IMR-90 (cell line): Measurements from ENCODE around the gene TMIGD1. TPM values are rescaled to one million over a fixed set of nuclear protein-coding genes. Genes with fewer than 3 reads are reported as not detected.

Experiments used
- ATAC-seq: fragments of 200-7000 bp; cut with Tn5 transposase; 2 replicates; pipeline ENCODE4 v1.9.1; 2020; ENCODE audit warnings: low read depth, mild to moderate bottlenecking, moderate library complexity
- BruUV-seq: library from RNA; stranded (reverse); fragments of 400-500 nt; replicated peaks from 2 replicates; lab custom pipeline; 2021; lab: Mats Ljungman, UMichigan
- CTCF ChIA-PET: fragments of 300-600 bp; formaldehyde crosslinking; extraction: SDS; loops from one replicate; lab custom pipeline; 2021; ENCODE audit warnings: antibody characterized with exemption; lab: Yijun Ruan, JAX
- POLR2A ChIA-PET: fragments of 300-600 bp; sonication (Branson Sonifier 250); formaldehyde crosslinking; loops from one replicate; lab custom pipeline; 2022; ENCODE audit warnings: antibody characterized with exemption; ENCODE audit not compliant: unreplicated experiment; lab: Charles Lee
- DNase-seq: peaks from one replicate; pipeline ENCODE4 v3.0.0; 2013
- H2AFZ ChIP-seq: replicated peaks from 2 replicates; pipeline ENCODE3; 2013; ENCODE audit warnings: low read length, mild to moderate bottlenecking; ENCODE audit not compliant: poor library complexity
- H2AK5ac ChIP-seq: 2 replicates; pipeline ENCODE4 v1.6.1; 2013; ENCODE audit warnings: low read depth, low read length, inconsistent platforms
- H2AK9ac ChIP-seq: replicated peaks from 2 replicates; pipeline ENCODE3; 2013; ENCODE audit warnings: mild to moderate bottlenecking, low read depth, low read length, moderate library complexity; ENCODE audit not compliant: poor library complexity
- H2BK120ac ChIP-seq: 2 replicates; pipeline ENCODE4 v1.6.1; 2013; ENCODE audit warnings: low read depth, low read length, inconsistent platforms
- H2BK15ac ChIP-seq: 3 replicates; pipeline ENCODE4 v1.6.1; 2013; ENCODE audit warnings: low read depth, low read length, inconsistent platforms
- H2BK20ac ChIP-seq: 2 replicates; pipeline ENCODE4 v1.6.1; 2013; ENCODE audit warnings: low read depth, mild to moderate bottlenecking, inconsistent platforms, low read length, moderate library complexity
- H2BK5ac ChIP-seq: 2 replicates; pipeline ENCODE4 v1.6.1; 2013; ENCODE audit warnings: mild to moderate bottlenecking, low read depth, low read length, inconsistent platforms; ENCODE audit not compliant: poor library complexity, severe bottlenecking
- H3K14ac ChIP-seq: replicated peaks from 2 replicates; pipeline ENCODE4 v1.6.1; 2013; ENCODE audit warnings: low read depth, low read length, inconsistent platforms
- H3K18ac ChIP-seq: 2 replicates; pipeline ENCODE4 v1.6.1; 2013; ENCODE audit warnings: low read depth, low read length, control low read depth
- H3K23ac ChIP-seq: 2 replicates; pipeline ENCODE4 v1.6.1; 2013; ENCODE audit warnings: low read depth, low read length, inconsistent platforms
- H3K27ac ChIP-seq: 2 replicates; pipeline ENCODE4 v1.5.1; 2013; ENCODE audit warnings: mild to moderate bottlenecking, control low read depth, low read length; ENCODE audit not compliant: insufficient read depth
- H3K27me3 ChIP-seq: 2 replicates; pipeline ENCODE4 v1.6.1; 2013; ENCODE audit warnings: low read length; ENCODE audit not compliant: control insufficient read depth, insufficient read depth
- H3K36me3 ChIP-seq: 2 replicates; pipeline ENCODE4 v1.6.1; 2013; ENCODE audit warnings: low read length, mixed read lengths; ENCODE audit not compliant: control insufficient read depth, insufficient read depth
- H3K4ac ChIP-seq: 2 replicates; pipeline ENCODE4 v1.6.1; 2013; ENCODE audit warnings: low read depth, low read length, inconsistent platforms
- H3K4me1 ChIP-seq: 2 replicates; pipeline ENCODE4 v1.6.1; 2013; ENCODE audit warnings: low read length, mixed read lengths; ENCODE audit not compliant: control insufficient read depth, insufficient read depth
- H3K4me2 ChIP-seq: 2 replicates; pipeline ENCODE4 v1.6.1; 2013; ENCODE audit warnings: low read depth, mild to moderate bottlenecking, control low read depth, low read length, moderate library complexity
- H3K4me3 ChIP-seq: 2 replicates; pipeline ENCODE4 v1.5.1; 2013; ENCODE audit warnings: low read depth, mild to moderate bottlenecking, control low read depth, low read length, moderate library complexity; ENCODE audit not compliant: insufficient read depth
- H3K56ac ChIP-seq: 2 replicates; pipeline ENCODE4 v1.6.1; 2013; ENCODE audit warnings: low read length, inconsistent platforms; ENCODE audit not compliant: insufficient read depth; ENCODE audit errors: extremely low read depth
- H3K79me1 ChIP-seq, 2 experiments: 2 replicates each; pipeline ENCODE4 v1.6.1; 2013; ENCODE audit warnings: low read length in 2 of 2, inconsistent platforms in 1 of 2, low read depth in 1 of 2
- H3K9ac ChIP-seq: 2 replicates; pipeline ENCODE4 v1.6.1; 2013; ENCODE audit warnings: low read depth, low read length, control low read depth
- H3K9me1 ChIP-seq: 2 replicates; pipeline ENCODE4 v1.6.1; 2013; ENCODE audit warnings: low read length, inconsistent platforms; ENCODE audit not compliant: insufficient read depth
- H3K9me3 ChIP-seq: 2 replicates; pipeline ENCODE4 v1.6.1; 2013; ENCODE audit warnings: low read length; ENCODE audit not compliant: control insufficient read depth, insufficient read depth
- H4K20me1 ChIP-seq: 2 replicates; pipeline ENCODE4 v1.6.1; 2013; ENCODE audit warnings: low read length, inconsistent platforms; ENCODE audit not compliant: insufficient read depth
- H4K5ac ChIP-seq: 2 replicates; pipeline ENCODE4 v1.6.1; 2013; ENCODE audit warnings: mild to moderate bottlenecking, low read depth, low read length, control low read depth
- H4K8ac ChIP-seq, 2 experiments: 2 replicates each; pipeline ENCODE4 v1.6.1; 2013; ENCODE audit warnings: low read depth in 2 of 2, low read length in 2 of 2, control low read depth in 1 of 2, inconsistent platforms in 1 of 2
- H4K91ac ChIP-seq: 2 replicates; pipeline ENCODE4 v1.6.1; 2013; ENCODE audit warnings: low read depth, low read length, inconsistent platforms; ENCODE audit not compliant: insufficient read depth
- CEBPB ChIP-seq: IDR thresholded peaks from 2 replicates; pipeline ENCODE4 v1.6.1; 2012; ENCODE audit warnings: low read depth, low read length, improper control_type of control experiment
- ELK1 ChIP-seq: fragments of 150-350 bp; IDR thresholded peaks from 2 replicates; pipeline ENCODE4 v1.6.1; 2016; ENCODE audit warnings: low read depth, mild to moderate bottlenecking, low read length, moderate library complexity, borderline replicate concordance
- FOS ChIP-seq: fragments of 150-350 bp; IDR thresholded peaks from 2 replicates; pipeline ENCODE4 v1.6.1; 2016; ENCODE audit warnings: low read depth, low read length
- MAFK ChIP-seq: IDR thresholded peaks from 2 replicates; pipeline ENCODE4 v1.6.1; 2012; ENCODE audit warnings: low read depth, low read length, improper control_type of control experiment
- MAZ ChIP-seq: IDR thresholded peaks from 2 replicates; pipeline ENCODE4 v1.6.1; 2012; ENCODE audit warnings: low read depth, mild to moderate bottlenecking, low read length, improper control_type of control experiment, moderate library complexity, borderline replicate concordance
- MXI1 ChIP-seq: IDR thresholded peaks from 2 replicates; pipeline ENCODE4 v1.6.1; 2012; ENCODE audit warnings: low read depth, mild to moderate bottlenecking, low read length, moderate library complexity, borderline replicate concordance
- NFE2L2 ChIP-seq: fragments of 150-350 bp; IDR thresholded peaks from 2 replicates; pipeline ENCODE4 v1.6.1; 2016; ENCODE audit warnings: low read depth, mild to moderate bottlenecking, low read length
- RFX5 ChIP-seq: IDR thresholded peaks from 2 replicates; pipeline ENCODE4 v1.8.0; 2012; ENCODE audit warnings: low read depth, mild to moderate bottlenecking, low read length, moderate library complexity
- SMC3 ChIP-seq: fragments of 150-350 bp; IDR thresholded peaks from 2 replicates; pipeline ENCODE4 v1.6.1; 2016; ENCODE audit warnings: low read depth, mild to moderate bottlenecking, antibody characterized with exemption, low read length, moderate library complexity
- WGBS, 2 experiments: methylation state at CpG; one replicate each; pipeline versions ENCODE4 v1.1.5 to v1.1.7; 2013; ENCODE audit warnings: missing lambda C conversion rate in 2 of 2; ENCODE audit not compliant: insufficient read length in 1 of 2; ENCODE audit errors: extremely low coverage in 2 of 2; 5-methylcytosine and 5-hydroxymethylcytosine counted together
- dilution Hi-C: fragments of 300-500 bp; cut with HindIII; formaldehyde crosslinking; loops from one replicate; pipeline ENCODE4 v1.14.3; 2018; ENCODE audit warnings: low sequenced_read_pairs; ENCODE audit not compliant: unreplicated experiment
- in situ Hi-C: fragments of 300-500 bp; cut with MboI; formaldehyde crosslinking; loops from 3 replicates; pipeline ENCODE4 v1.14.3; 2019; ENCODE audit warnings: low sequenced_read_pairs, inconsistent platforms, mixed read lengths
- intact Hi-C: fragments of 100-400 bp; cut with micrococcal nuclease; formaldehyde crosslinking; loops from 2 replicates; pipeline ENCODE4 v1.10.0; 2022
- polyA plus RNA-seq, 3 experiments: library from polyadenylated mRNA; depleted of rRNA; stranded (reverse); fragments of >200 nt; gene quantifications; 2 replicates each; pipeline ENCODE4 v1.2.3, GENCODE V29; 2012; ENCODE audit warnings: low replicate concordance in 1 of 3
- total RNA-seq: library from RNA; depleted of rRNA; stranded (reverse); fragments of >200 nt; gene quantifications from 2 replicates; pipeline ENCODE4 v1.2.3, GENCODE V29; 2012

Gene TMIGD1
- total and polyA plus RNA-seq, 2 of the 4 experiments (the other 2 are of a cell fraction) = not detected

DNA sequence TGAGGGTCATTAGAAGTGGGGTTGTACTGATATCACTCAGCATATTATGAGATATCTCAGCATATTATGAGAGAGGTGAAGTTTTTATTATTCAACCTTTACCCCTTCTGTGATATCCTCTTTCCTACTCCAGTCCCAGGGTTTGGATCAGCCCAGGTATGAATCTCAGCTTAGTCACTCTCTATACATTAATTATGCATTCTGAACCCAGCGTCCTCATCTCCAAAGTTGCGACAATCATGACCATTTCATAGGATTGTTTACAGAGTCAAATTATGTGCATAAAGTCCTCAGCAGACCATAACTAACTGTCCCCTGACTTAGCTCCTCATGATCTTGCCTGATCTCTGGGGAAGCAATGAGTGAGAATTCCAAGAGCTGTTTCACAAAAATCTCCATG lies 21.6 kb downstream of the TMIGD1 start:
- CTCF ChIA-PET = interaction anchor here (0.6 kb wide), 1 partner anchor 26 kb away, joined by 4 read pairs; no protein-coding TSS in a partner anchor
- ATAC-seq = no peak
- no TSS peak for BruUV-seq

More for the DNA sequence above, 21.6 kb downstream of the TMIGD1 start:
- Histone ChIP-seq H3K79me1 (no peaks in the 10 kb centered on the region), H3K9me3 (no peaks in the 10 kb centered on the region), H2AK5ac (no peak overlapping the region), H3K9ac (no peak overlapping the region), H4K20me1 (no peaks in the 10 kb centered on the region), H3K14ac (no peak overlapping the region), H2AFZ (no peak overlapping the region), H2BK20ac (no peak overlapping the region), H3K4ac (no peak overlapping the region), H3K36me3 (no peaks in the 10 kb centered on the region), H3K4me2 (no peak overlapping the region), H4K91ac (no peak overlapping the region), H2BK120ac (no peak overlapping the region), H2BK15ac (no peak overlapping the region), H3K9me1 (no peaks in the 10 kb centered on the region), H4K8ac (no peak overlapping the region), H3K4me1 (no peaks in the 10 kb centered on the region), H3K27me3 (peaks cover 5% of the 10 kb centered on the region), H3K56ac (no peak overlapping the region), H2AK9ac (no peak overlapping the region), H2BK5ac (no peak overlapping the region), H3K23ac (no peak overlapping the region), H3K4me3 (no peak overlapping the region), H3K18ac (no peak overlapping the region), H3K27ac (no peak overlapping the region), H4K5ac (no peak overlapping the region)
- POLR2A ChIA-PET = no interaction called here
- no peak for DNase-seq
- intact Hi-C loops = no loop called here
- in situ Hi-C loops = loop anchor here (25.0 kb wide), 1 partner anchor 400 kb away; no protein-coding TSS in a partner anchor
- dilution Hi-C loops = no loop called here
- 37% methylated on average over 2 of the region's 2 CpGs; no CpG with 5 or more reads in 1 of the 2 experiments for WGBS, 2 experiments
- TF ChIP-seq MXI1 = no peak
- TF ChIP-seq RFX5 = no peak
- no peak for TF ChIP-seq FOS
- TF ChIP-seq SMC3 = no peak
- no peak for TF ChIP-seq CEBPB
- TF ChIP-seq MAZ = no peak
- no peak for TF ChIP-seq NFE2L2
- TF ChIP-seq ELK1 = no peak
- TF ChIP-seq MAFK = no peak
